ENCODE results near the gene GKN1. TPM values are rescaled to one million over a fixed set of nuclear protein-coding genes. Genes with fewer than 3 reads are reported as not detected.
A peak's percentile ranks its signal among the peaks of the same experiment; 100 is the strongest.

Gene GKN1
- total RNA-seq, 5 donors from 2014 or later (not counting 1 experiment from before 2014, with no cell fraction given) = not detected

DNA sequence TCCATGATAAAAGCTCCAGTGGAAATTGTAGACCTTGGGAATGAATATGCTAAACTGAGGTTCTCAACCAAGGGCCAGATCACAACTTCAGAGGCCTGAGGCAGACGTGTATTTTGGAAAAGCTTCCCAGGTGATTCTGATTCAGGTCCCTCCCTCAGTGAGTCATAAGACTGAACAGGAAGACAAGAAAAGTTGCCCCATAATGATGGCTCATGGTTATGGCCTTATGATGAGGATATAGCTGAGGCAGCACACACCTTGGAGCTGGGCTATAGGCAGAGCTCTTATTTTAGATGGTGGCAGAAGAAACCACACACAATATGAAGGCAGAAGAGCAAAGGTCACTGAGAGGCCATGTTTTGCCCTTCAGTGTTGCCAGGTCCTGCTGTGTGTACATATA, 48.1 kb downstream of the GKN1 start:
- CTCF ChIA-PET = no interaction called here
- Histone ChIP-seq H3K4me3 (ENCODE audit: control insufficient read depth in 1 of 2, extremely low read depth in 1 of 2, low read length in 1 of 2) (no peak overlapping the region), H3K36me3 (ENCODE audit: control insufficient read depth in 2 of 2, extremely low read depth in 1 of 2, insufficient read depth in 1 of 2, low read length in 1 of 2) (no peaks in the 10 kb centered on the region), H3K27ac (ENCODE audit: low read length) (no peak overlapping the region), H3K9me3 (no peaks in the 10 kb centered on the region), H3K27me3 (replicated peaks in 1 of 2; ENCODE audit: control insufficient read depth in 2 of 2, extremely low read depth in 1 of 2, insufficient read depth in 2 of 2, low read length in 1 of 2) (peaks cover 6 to 7% of the 10 kb centered on the region in 2 experiments), H3K4me1 (ENCODE audit: control insufficient read depth in 1 of 2, extremely low read depth in 1 of 2, insufficient read depth in 2 of 2, low read length in 2 of 2) (no peaks in the 10 kb centered on the region)
- H3K9me3 Mint-ChIP-seq = no peaks in the 10 kb centered on the region
- POLR2A ChIA-PET = no interaction called here
- ATAC-seq (replicated peaks in 1 of 4) = no peak
- no peak overlapping the region for H3K4me3 Mint-ChIP-seq
- no peaks in the 10 kb centered on the region for H3K4me1 Mint-ChIP-seq
- peaks cover 15 to 42% of the 10 kb centered on the region in 2 donors for H3K27me3 Mint-ChIP-seq
- H3K27ac Mint-ChIP-seq = no peak overlapping the region
- no peaks in the 10 kb centered on the region for H3K36me3 Mint-ChIP-seq
- DNase-seq = no peak
- WGBS (ENCODE audit: insufficient coverage) = 60% methylated on average over 1 of the region's 1 CpG

DNA sequence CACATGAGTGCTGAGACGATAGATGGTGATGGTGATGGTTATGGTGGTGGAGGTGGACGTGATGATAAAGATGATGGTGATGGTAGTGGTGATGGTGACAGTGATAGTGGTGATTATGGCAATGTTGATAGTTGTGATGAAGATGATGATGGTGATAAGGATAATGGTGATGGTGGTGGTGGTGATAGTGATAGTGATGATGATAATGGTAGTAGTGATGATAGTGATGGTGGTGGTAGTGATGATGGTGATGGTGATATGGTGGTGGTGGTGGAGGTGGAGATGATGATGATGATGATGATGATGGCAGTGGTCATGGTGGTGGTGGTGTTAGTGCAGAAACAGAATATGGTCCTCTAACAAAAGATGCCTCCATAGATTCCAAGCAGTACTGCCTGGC, 48.8 kb downstream of the GKN1 start:
- H3K4me1 Mint-ChIP-seq = no peaks in the 10 kb centered on the region

DNA sequence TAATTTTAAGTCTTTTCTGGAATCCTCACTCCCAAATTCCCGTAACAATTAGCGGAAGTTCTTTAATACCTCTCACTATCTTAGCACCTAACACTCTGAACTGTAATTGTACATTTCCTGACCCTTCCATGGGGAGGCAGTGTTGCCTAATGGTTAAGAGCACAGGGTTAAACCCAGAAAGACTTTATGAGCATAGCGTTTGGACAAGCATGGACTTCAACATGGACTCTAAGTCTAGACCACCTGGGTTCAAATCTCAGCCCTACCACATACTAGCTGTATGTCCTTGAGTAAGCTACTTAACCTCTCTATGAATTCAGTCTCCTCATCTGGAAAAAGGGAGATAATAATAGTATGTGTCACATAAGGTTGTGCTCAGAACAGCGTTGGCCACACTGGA, 51.6 kb downstream of the GKN1 start:
- ATAC-seq (replicated peaks in 1 of 4) (no peak), DNase-seq (peak in 2 of 35 experiments; percentile 1 to 19)
- WGBS (ENCODE audit: insufficient coverage) = no CpG with 5 or more reads among the region's 4 CpGs
- Histone ChIP-seq H3K27ac (ENCODE audit: low read length) (no peak overlapping the region), H3K4me3 (ENCODE audit: control insufficient read depth in 1 of 2, extremely low read depth in 1 of 2, low read length in 1 of 2) (no peak overlapping the region), H3K36me3 (ENCODE audit: control insufficient read depth in 2 of 2, extremely low read depth in 1 of 2, insufficient read depth in 1 of 2, low read length in 1 of 2) (no peaks in the 10 kb centered on the region), H3K9me3 (no peaks in the 10 kb centered on the region), H3K4me1 (ENCODE audit: control insufficient read depth in 1 of 2, extremely low read depth in 1 of 2, insufficient read depth in 2 of 2, low read length in 2 of 2) (no peaks in the 10 kb centered on the region), H3K27me3 (replicated peaks in 1 of 2; ENCODE audit: control insufficient read depth in 2 of 2, extremely low read depth in 1 of 2, insufficient read depth in 2 of 2, low read length in 1 of 2) (peaks cover 4 to 6% of the 10 kb centered on the region in 2 experiments)
- Mint-ChIP-seq H3K36me3 (no peaks in the 10 kb centered on the region), H3K9me3 (no peaks in the 10 kb centered on the region), H3K4me3 (no peak overlapping the region), H3K27ac (no peak overlapping the region), H3K27me3 (peaks cover 12 to 27% of the 10 kb centered on the region in 2 donors), H3K4me1 (no peaks in the 10 kb centered on the region)
- CTCF ChIA-PET = no interaction called here
- POLR2A ChIA-PET = no interaction called here

More for the DNA sequence above, 48.8 kb downstream of the GKN1 start:
- Histone ChIP-seq H3K27me3 (replicated peaks in 1 of 2; ENCODE audit: control insufficient read depth in 2 of 2, extremely low read depth in 1 of 2, insufficient read depth in 2 of 2, low read length in 1 of 2) (peaks cover 3 to 6% of the 10 kb centered on the region in 2 experiments), H3K36me3 (ENCODE audit: control insufficient read depth in 2 of 2, extremely low read depth in 1 of 2, insufficient read depth in 1 of 2, low read length in 1 of 2) (no peaks in the 10 kb centered on the region), H3K4me3 (ENCODE audit: control insufficient read depth in 1 of 2, extremely low read depth in 1 of 2, low read length in 1 of 2) (no peak overlapping the region), H3K27ac (ENCODE audit: low read length) (no peak overlapping the region), H3K4me1 (ENCODE audit: control insufficient read depth in 1 of 2, extremely low read depth in 1 of 2, insufficient read depth in 2 of 2, low read length in 2 of 2) (no peaks in the 10 kb centered on the region), H3K9me3 (no peaks in the 10 kb centered on the region)
- ATAC-seq (replicated peaks in 1 of 4) (no peak), DNase-seq (no peak)
- H3K36me3 Mint-ChIP-seq = no peaks in the 10 kb centered on the region
- H3K27ac Mint-ChIP-seq = no peak overlapping the region
- CTCF ChIA-PET = no interaction called here
- H3K9me3 Mint-ChIP-seq = no peaks in the 10 kb centered on the region
- peaks cover 15 to 37% of the 10 kb centered on the region in 2 donors for H3K27me3 Mint-ChIP-seq
- POLR2A ChIA-PET = no interaction called here
- WGBS (ENCODE audit: insufficient coverage) = 80% methylated on average over 2 of the region's 2 CpGs
- H3K4me3 Mint-ChIP-seq = no peak overlapping the region

DNA sequence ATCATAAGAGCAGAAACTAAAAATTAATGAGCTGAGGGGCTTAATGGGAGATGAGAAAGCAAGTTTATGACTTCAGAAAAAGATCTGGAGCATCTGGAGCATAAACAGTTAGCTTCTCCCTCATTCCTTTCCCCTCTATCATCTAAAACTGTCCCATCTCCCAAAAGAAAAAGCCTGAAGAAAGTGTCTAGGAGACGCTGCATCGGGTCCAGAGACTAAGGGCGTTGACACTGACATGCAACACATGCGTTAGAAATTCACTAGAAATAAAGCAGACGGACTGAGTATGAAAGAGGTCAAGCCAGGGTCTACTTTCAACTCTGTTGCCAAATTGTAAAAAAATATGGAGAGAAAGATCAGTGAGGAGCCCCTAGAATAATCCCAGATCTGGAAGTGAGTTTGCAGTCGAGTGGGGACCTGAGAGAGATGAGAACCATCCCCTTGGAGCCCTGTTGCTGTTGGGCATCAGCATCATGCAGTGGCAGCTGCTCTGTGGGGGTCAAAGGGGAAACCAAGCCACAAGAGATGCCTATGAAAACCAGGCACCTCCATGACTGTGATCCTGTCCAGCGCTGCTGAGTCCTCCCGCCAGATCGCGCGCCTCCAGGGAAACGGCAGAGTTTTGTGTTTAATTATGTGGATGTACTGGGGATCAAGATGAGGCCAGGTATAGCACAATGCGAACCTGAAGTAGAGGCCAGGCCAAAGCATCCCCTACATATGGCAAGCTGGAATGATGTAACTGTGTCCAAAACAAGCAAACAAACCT, 52.4 kb downstream of the GKN1 start:
- ATAC-seq (replicated peaks in 1 of 4) (no peak), DNase-seq (no peak)
- peaks cover 4 to 26% of the 10 kb centered on the region in 2 donors for H3K27me3 Mint-ChIP-seq
- whole genome bisulfite sequencing (ENCODE audit: insufficient coverage) = 85% methylated on average over 5 of the region's 13 CpGs
- Histone ChIP-seq H3K36me3 (ENCODE audit: control insufficient read depth in 2 of 2, extremely low read depth in 1 of 2, insufficient read depth in 1 of 2, low read length in 1 of 2) (no peaks in the 10 kb centered on the region), H3K9me3 (no peaks in the 10 kb centered on the region), H3K27ac (ENCODE audit: low read length) (no peak overlapping the region), H3K4me3 (ENCODE audit: control insufficient read depth in 1 of 2, extremely low read depth in 1 of 2, low read length in 1 of 2) (no peak overlapping the region), H3K4me1 (ENCODE audit: control insufficient read depth in 1 of 2, extremely low read depth in 1 of 2, insufficient read depth in 2 of 2, low read length in 2 of 2) (no peaks in the 10 kb centered on the region), H3K27me3 (replicated peaks in 1 of 2; ENCODE audit: control insufficient read depth in 2 of 2, extremely low read depth in 1 of 2, insufficient read depth in 2 of 2, low read length in 1 of 2) (peaks cover 4 to 6% of the 10 kb centered on the region in 2 experiments)
- no peak overlapping the region for H3K4me3 Mint-ChIP-seq
- H3K9me3 Mint-ChIP-seq = no peaks in the 10 kb centered on the region
- H3K27ac Mint-ChIP-seq = no peak overlapping the region
- ChIA-PET CTCF (no interaction called here), POLR2A (no interaction called here)
- no peaks in the 10 kb centered on the region for H3K36me3 Mint-ChIP-seq
- no peaks in the 10 kb centered on the region for H3K4me1 Mint-ChIP-seq

Other genes with a start within 250 kb of the GKN1 start
- gene ARHGAP25, start 239.8 kb upstream of the GKN1 start, total RNA-seq = 100 to 1,000 TPM; 103 to 134 (median 123) TPM
- gene BMP10, start 103.2 kb upstream of the GKN1 start, total RNA-seq = not detected
- not detected for gene GKN2, start 21.7 kb upstream of the GKN1 start, total RNA-seq
- under 1 TPM in 4 of 5 donors, not detected in 1; 0.19 to 0.79 (median 0.63) TPM for gene ANTXR1, start 38.5 kb downstream of the GKN1 start, total RNA-seq